ENCODE data around the gene LHCGR. TPM values are rescaled to one million over a fixed set of nuclear protein-coding genes. Genes with fewer than 3 reads are reported as not detected.

The LHCGR gene
- total RNA-seq, 1 experiment from 2014 or later: 0.31 TPM

- no peak for TF ChIP-seq STAT6 (CRISPR knock-in tag; conservative IDR thresholded peaks at IDR 0.05; ENCODE audit: low read depth)
- TF ChIP-seq E2F4 (CRISPR knock-in tag; IDR thresholded peaks at IDR 0.05; ENCODE audit: borderline replicate concordance, low read depth): no peak
- no peak for TF ChIP-seq HMGXB4 (CRISPR knock-in tag; IDR thresholded peaks at IDR 0.05)
- no peak for TF ChIP-seq SMAD4 (CRISPR knock-in tag; IDR thresholded peaks at IDR 0.05)
These were observed 41.9 kb downstream of the LHCGR start (continued) for GRCh38 chr2:48713647-48714046.

GRCh38 chr2:48712151-48712550 is 43.4 kb downstream of the LHCGR start:
- DNase-seq (ENCODE audit: low spot score) (no peak), ATAC-seq (no peak)
- CTCF ChIA-PET: no interaction called here
- TF ChIP-seq PRRX2 (CRISPR knock-in tag; IDR thresholded peaks at IDR 0.05) (no peak), CDX4 (CRISPR knock-in tag; IDR thresholded peaks at IDR 0.05; ENCODE audit: borderline replicate concordance) (no peak), MXD4 (CRISPR knock-in tag; IDR thresholded peaks at IDR 0.05; ENCODE audit: borderline replicate concordance) (no peak), ZNF671 (CRISPR knock-in tag; IDR thresholded peaks at IDR 0.05) (no peak), ZNF281 (CRISPR knock-in tag; IDR thresholded peaks at IDR 0.05) (no peak), JAZF1 (CRISPR knock-in tag; IDR thresholded peaks at IDR 0.05) (no peak), HMGXB4 (CRISPR knock-in tag; IDR thresholded peaks at IDR 0.05) (no peak), ZNF219 (CRISPR knock-in tag; IDR thresholded peaks at IDR 0.05; ENCODE audit: borderline replicate concordance) (no peak), ZSCAN18 (CRISPR knock-in tag; IDR thresholded peaks at IDR 0.05) (no peak), TP53 (CRISPR knock-in tag; IDR thresholded peaks at IDR 0.05) (no peak), MYBL2 (CRISPR knock-in tag; IDR thresholded peaks at IDR 0.05) (no peak), ESRRA (CRISPR knock-in tag; IDR thresholded peaks at IDR 0.05; ENCODE audit: borderline replicate concordance) (no peak)
- Mint-ChIP-seq H3K4me3 (no peak overlapping the region), H3K36me3 (peaks cover under 1% of the 10 kb centered on the region; the same call in 1 of the 2 replicates), H3K4me1 (peaks cover 20% of the 10 kb centered on the region), H3K27ac (no peak overlapping the region), H3K9me3 (peaks cover under 1% of the 10 kb centered on the region), H3K27me3 (ENCODE audit: low read depth) (0 out of 2 replicates have a peak, but pooled peaks cover under 1% of the 10 kb centered on the region)
- POLR2A ChIA-PET: no interaction called here
